ENCODE data around the gene TRIM3. TPM values are rescaled to one million over a fixed set of nuclear protein-coding genes. Genes with fewer than 3 reads are reported as not detected.

Gene TRIM3
- total and polyA plus RNA-seq, 2 experiments from 2014 or later, result 7.9 to 21.1 TPM

- H3K36me3 ChIP-seq (ENCODE audit: insufficient read depth), result no peaks in the 10 kb centered on the region; the same call in 1 of the 2 replicates
- H4K20me1 ChIP-seq (replicated peaks; ENCODE audit: insufficient read depth), result no peaks in the 10 kb centered on the region
- Mint-ChIP-seq H3K36me3 (ENCODE audit: low read depth) (no peaks in the 10 kb centered on the region; the same call in 2 of the 3 replicates), H3K27me3 (ENCODE audit: insufficient read depth, low read depth, poor library complexity) (peaks cover 2% of the 10 kb centered on the region), H3K27ac (no peak overlapping the region), H3K4me3 (no peak overlapping the region), H3K4me1 (no peaks in the 10 kb centered on the region; the same call in 2 of the 3 replicates), H3K9me3 (no peaks in the 10 kb centered on the region)
- no peaks in the 10 kb centered on the region for H3F3A ChIP-seq (replicated peaks; ENCODE audit: low read depth)
- no peak overlapping the region for H2AFZ ChIP-seq
- H3K4me3 ChIP-seq, result no peak overlapping the region
- ATAC-seq (no peak), DNase-seq (ENCODE audit: low spot score) (no peak)
- TF ChIP-seq ZNF114 (CRISPR knock-in tag; IDR thresholded peaks at IDR 0.05) (no peak), CREB1 (CRISPR knock-in tag; IDR thresholded peaks at IDR 0.05; ENCODE audit: low read depth) (no peak), EZH2 (IDR thresholded peaks at IDR 0.05; ENCODE audit: low read depth, unreplicated experiment) (no peak), ETS1 (IDR thresholded peaks at IDR 0.05) (no peak), REST (IDR thresholded peaks at IDR 0.05; ENCODE audit: unreplicated experiment) (no peak), EZH2phosphoT487 (IDR thresholded peaks at IDR 0.05; ENCODE audit: unreplicated experiment) (no peak), ZNF331 (CRISPR knock-in tag; IDR thresholded peaks at IDR 0.05; ENCODE audit: low read depth) (no peak), CTCF (conservative IDR thresholded peaks at IDR 0.05; ENCODE audit: low read depth in 2 of 2) (no peak), POLR2AphosphoS5 (IDR thresholded peaks at IDR 0.05; ENCODE audit: low read depth) (no peak), JUNB (IDR thresholded peaks at IDR 0.05; ENCODE audit: unreplicated experiment) (no peak)
- H3K27me3 ChIP-seq (ENCODE audit: insufficient read depth), result no peaks in the 10 kb centered on the region
- H3K4me2 ChIP-seq, result no peak overlapping the region
- H3K27ac ChIP-seq (ENCODE audit: low read depth), result no peak overlapping the region
- no peaks in the 10 kb centered on the region for H3K79me2 ChIP-seq (replicated peaks; ENCODE audit: insufficient read depth)
- no peaks in the 10 kb centered on the region for H3K4me1 ChIP-seq (ENCODE audit: insufficient read depth)
- no peaks in the 10 kb centered on the region for H3K9me2 ChIP-seq (ENCODE audit: insufficient read depth)
These were observed 30.4 kb upstream of the TRIM3 start for GRCh38 chr11:6504166-6504565.
